H9 (cell line): Measurements from ENCODE around the gene HOXC13. TPM values are rescaled to one million over a fixed set of nuclear protein-coding genes. Genes with fewer than 3 reads are reported as not detected.

Experiments used
- DNase-seq: peaks from one replicate; pipeline ENCODE4 v3.0.0-alpha.2; 2017
- H2AFZ ChIP-seq: one replicate; pipeline ENCODE4 v1.6.1; 2013; ENCODE audit warnings: mild to moderate bottlenecking, low read length, control low read depth, moderate library complexity
- H2AK5ac ChIP-seq: 2 replicates; pipeline ENCODE4 v1.6.1; 2013; ENCODE audit warnings: low read length, control low read depth, mixed read lengths; ENCODE audit not compliant: insufficient read length
- H2BK120ac ChIP-seq: one replicate; pipeline ENCODE4 v1.6.1; 2013; ENCODE audit warnings: low read depth, mild to moderate bottlenecking, low read length, control low read depth, inconsistent platforms; ENCODE audit not compliant: poor library complexity, severe bottlenecking
- H2BK12ac ChIP-seq: 2 replicates; pipeline ENCODE4 v1.6.1; 2013; ENCODE audit warnings: low read length, control low read depth, mixed read lengths, low read depth; ENCODE audit not compliant: insufficient read length
- H2BK15ac ChIP-seq: 2 replicates; pipeline ENCODE4 v1.6.1; 2013; ENCODE audit warnings: low read depth, low read length, control low read depth
- H2BK20ac ChIP-seq: one replicate; pipeline ENCODE4 v1.6.1; 2013; ENCODE audit warnings: low read depth, mild to moderate bottlenecking, low read length, control low read depth, inconsistent platforms; ENCODE audit not compliant: poor library complexity, severe bottlenecking
- H2BK5ac ChIP-seq: 2 replicates; pipeline ENCODE4 v1.6.1; 2013; ENCODE audit warnings: low read length, control low read depth, mixed read lengths; ENCODE audit not compliant: insufficient read length
- H3K14ac ChIP-seq: 2 replicates; pipeline ENCODE4 v1.6.1; 2013; ENCODE audit warnings: low read length, control low read depth; ENCODE audit not compliant: insufficient read depth
- H3K18ac ChIP-seq: 2 replicates; pipeline ENCODE4 v1.6.1; 2013; ENCODE audit warnings: low read depth, mild to moderate bottlenecking, mixed read lengths, low read length, control low read depth; ENCODE audit not compliant: insufficient read length
- H3K23ac ChIP-seq: 2 replicates; pipeline ENCODE4 v1.6.1; 2013; ENCODE audit warnings: low read length, control low read depth, mixed read lengths, low read depth; ENCODE audit not compliant: insufficient read length
- H3K23me2 ChIP-seq: 2 replicates; pipeline ENCODE4 v1.6.1; 2013; ENCODE audit warnings: low read depth, mild to moderate bottlenecking, mixed read lengths, low read length, control low read depth; ENCODE audit not compliant: insufficient read length, poor library complexity, severe bottlenecking
- H3K27ac ChIP-seq: 2 replicates; pipeline ENCODE4 v1.5.1; 2013; ENCODE audit warnings: low read length, control low read depth, mixed read lengths, low read depth; ENCODE audit not compliant: insufficient read length
- H3K27me3 ChIP-seq: 2 replicates; pipeline ENCODE4 v1.6.1; 2013; ENCODE audit warnings: low read length, control low read depth, inconsistent platforms; ENCODE audit not compliant: insufficient read depth
- H3K4ac ChIP-seq: 2 replicates; pipeline ENCODE4 v1.6.1; 2013; ENCODE audit warnings: low read depth, mild to moderate bottlenecking, control low read depth, inconsistent platforms, low read length, moderate library complexity
- H3K4me1 ChIP-seq: 2 replicates; pipeline ENCODE4 v1.6.1; 2013; ENCODE audit warnings: low read length, control low read depth, inconsistent platforms; ENCODE audit not compliant: insufficient read depth
- H3K4me2 ChIP-seq: 2 replicates; pipeline ENCODE4 v1.6.1; 2013; ENCODE audit warnings: low read length, control low read depth, mixed read lengths; ENCODE audit not compliant: insufficient read length, insufficient read depth
- H3K56ac ChIP-seq: 2 replicates; pipeline ENCODE4 v1.6.1; 2013; ENCODE audit warnings: low read depth, mild to moderate bottlenecking, mixed read lengths, low read length, control low read depth; ENCODE audit not compliant: insufficient read length
- H3K79me1 ChIP-seq: 2 replicates; pipeline ENCODE4 v1.6.1; 2013; ENCODE audit warnings: low read depth, mild to moderate bottlenecking, moderate library complexity, low read length, control low read depth, inconsistent platforms; ENCODE audit not compliant: insufficient read depth, poor library complexity, severe bottlenecking
- H3K79me2 ChIP-seq: 2 replicates; pipeline ENCODE4 v1.6.1; 2013; ENCODE audit warnings: low read length, control low read depth, inconsistent platforms; ENCODE audit not compliant: insufficient read depth
- H3K9ac ChIP-seq: 2 replicates; pipeline ENCODE4 v1.6.1; 2013; ENCODE audit warnings: low read length, control low read depth, mixed read lengths; ENCODE audit not compliant: insufficient read length; ENCODE audit errors: extremely low read depth
- H3K9me3 ChIP-seq: one replicate; pipeline ENCODE4 v1.6.1; 2013; ENCODE audit warnings: low read depth, low read length, inconsistent platforms; ENCODE audit not compliant: control insufficient read depth
- H3T11ph ChIP-seq: one replicate; pipeline ENCODE4 v1.6.1; 2013; ENCODE audit warnings: mild to moderate bottlenecking, low read length, control low read depth, inconsistent platforms
- H4K20me1 ChIP-seq: one replicate; pipeline ENCODE4 v1.6.1; 2013; ENCODE audit not compliant: control insufficient read depth, insufficient read length, insufficient read depth
- H4K5ac ChIP-seq: 2 replicates; pipeline ENCODE4 v1.6.1; 2013; ENCODE audit warnings: low read depth, mild to moderate bottlenecking, mixed read lengths, low read length, control low read depth; ENCODE audit not compliant: insufficient read length
- H4K8ac ChIP-seq: replicated peaks from 2 replicates; pipeline ENCODE4 v1.6.1; 2013; ENCODE audit warnings: low read length, control low read depth, mixed read lengths, low read depth; ENCODE audit not compliant: insufficient read length
- H4K91ac ChIP-seq: 2 replicates; pipeline ENCODE4 v1.6.1; 2013; ENCODE audit warnings: low read depth, mild to moderate bottlenecking, moderate library complexity, mixed read lengths, low read length, control low read depth; ENCODE audit not compliant: insufficient read length
- H3K27ac Mint-ChIP-seq, 3 experiments: 2 replicates in 2 of 3; 3 replicates in 1 of 3; pipeline ENCODE4 v1.8.0; 2020 to 2021; ENCODE audit warnings: mixed read lengths in 3 of 3, mild to moderate bottlenecking in 1 of 3, moderate library complexity in 1 of 3
- H3K27me3 Mint-ChIP-seq: 2 replicates; pipeline ENCODE4 v1.8.0; 2021; ENCODE audit warnings: low read depth, mild to moderate bottlenecking, moderate library complexity, mixed read lengths
- H3K36me3 Mint-ChIP-seq, 3 experiments: 2 replicates in 2 of 3; 3 replicates in 1 of 3; pipeline ENCODE4 v1.8.0; 2020 to 2021; ENCODE audit warnings: low read depth in 3 of 3, mixed read lengths in 3 of 3; ENCODE audit not compliant: insufficient read depth in 1 of 3
- H3K4me1 Mint-ChIP-seq, 2 experiments: 2 replicates each; pipeline ENCODE4 v1.8.0; 2020; ENCODE audit warnings: mixed read lengths in 2 of 2
- H3K4me3 Mint-ChIP-seq, 2 experiments: 2 replicates in 1 of 2; 3 replicates in 1 of 2; pipeline ENCODE4 v1.8.0; 2020 to 2021; ENCODE audit warnings: mild to moderate bottlenecking in 2 of 2, mixed read lengths in 2 of 2, moderate library complexity in 1 of 2
- H3K9me3 Mint-ChIP-seq, 2 experiments: 2 replicates in 1 of 2; 3 replicates in 1 of 2; pipeline ENCODE4 v1.8.0; 2020; ENCODE audit warnings: mild to moderate bottlenecking in 2 of 2, mixed read lengths in 2 of 2, moderate library complexity in 1 of 2
- CTCF ChIP-seq: fragments of 200-600 bp; sonication (generic); conservative IDR thresholded peaks from 3 replicates; pipeline ENCODE4 v1.8.0; 2021; ENCODE audit warnings: antibody characterized with exemption, mild to moderate bottlenecking
- WGBS: extraction: QIAGEN DNeasy Blood & Tissue Kit; methylation state at CpG from one replicate; pipeline ENCODE4 v1.1.7; 2013; ENCODE audit warnings: missing lambda C conversion rate, low lambda C conversion rate, mixed read lengths; ENCODE audit not compliant: insufficient read length; ENCODE audit errors: extremely low coverage; 5-methylcytosine and 5-hydroxymethylcytosine counted together
- total RNA-seq: library from RNA; stranded (reverse); gene quantifications from 2 replicates; pipeline ENCODE4 v1.2.1, GENCODE V29; 2021

The HOXC13 gene
- total RNA-seq, 1 experiment from 2014 or later, result not detected

DNA sequence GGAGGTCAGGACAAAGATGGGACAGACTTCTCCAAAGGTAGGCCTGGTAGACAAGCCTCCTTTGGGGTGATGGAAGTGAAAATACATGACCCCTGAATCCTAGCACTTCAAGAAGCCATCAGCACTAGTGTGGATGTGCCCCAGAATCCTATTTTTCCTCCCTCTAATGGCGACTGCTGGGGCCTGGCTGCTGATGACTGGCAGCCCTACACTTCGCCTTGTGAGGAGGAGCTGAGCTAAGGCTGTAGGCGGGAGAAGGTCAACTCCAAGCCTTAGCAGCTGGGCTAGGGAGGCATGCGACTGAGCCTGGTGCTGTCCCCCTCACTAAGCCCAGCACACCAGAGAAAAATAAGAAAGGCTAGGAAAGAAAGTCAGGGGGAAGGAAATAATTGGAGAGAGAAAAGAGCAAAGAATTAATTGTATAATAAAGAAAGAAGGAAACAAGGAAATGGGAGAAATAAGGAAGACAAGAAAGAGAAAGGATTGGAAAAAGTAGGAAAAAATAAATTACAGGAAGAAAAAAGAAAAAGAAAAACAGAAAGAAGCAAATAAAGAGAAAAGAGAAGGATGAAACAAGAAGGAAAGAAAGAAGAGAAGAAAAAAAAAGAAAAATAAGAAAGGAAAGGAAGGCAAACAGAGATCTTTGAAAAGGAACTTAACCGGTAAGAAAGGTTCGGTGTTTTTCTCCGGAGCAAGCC, 41.6 kb downstream of the HOXC13 start:
- Histone ChIP-seq H2BK15ac (no peak overlapping the region), H4K8ac (no peak overlapping the region), H2BK20ac (no peak overlapping the region), H4K5ac (no peak overlapping the region), H3K18ac (no peak overlapping the region), H3K27ac (no peak overlapping the region), H3K23ac (no peak overlapping the region), H2BK12ac (no peak overlapping the region), H3K79me2 (no peaks in the 10 kb centered on the region), H3K56ac (no peak overlapping the region), H2AK5ac (no peak overlapping the region), H3K23me2 (no peaks in the 10 kb centered on the region), H3T11ph (no peak overlapping the region), H2AFZ (no peak overlapping the region), H2BK120ac (no peak overlapping the region), H3K9me3 (no peaks in the 10 kb centered on the region), H3K4me2 (no peak overlapping the region), H2BK5ac (no peak overlapping the region), H4K20me1 (no peaks in the 10 kb centered on the region), H4K91ac (no peak overlapping the region), H3K9ac (no peak overlapping the region), H3K27me3 (peaks cover 94% of the 10 kb centered on the region), H3K4me1 (no peaks in the 10 kb centered on the region), H3K79me1 (no peaks in the 10 kb centered on the region), H3K4ac (no peak overlapping the region), H3K14ac (no peak overlapping the region)
- DNase-seq, result no peak
- Mint-ChIP-seq H3K36me3 (peaks cover 0 to 2% (median 2%) of the 10 kb centered on the region in 3 experiments; a peak in 3 of 7 replicates), H3K4me1 (peaks cover 6 to 14% of the 10 kb centered on the region in 2 experiments), H3K4me3 (no peak overlapping the region), H3K27ac (no peak overlapping the region), H3K9me3 (peaks cover 12 to 15% of the 10 kb centered on the region in 2 experiments; a peak in 4 of 5 replicates), H3K27me3 (peaks cover 100% of the 10 kb centered on the region)
- no CpG with 5 or more reads among the region's 7 CpGs for WGBS
- TF ChIP-seq CTCF, result no peak
